Right atrium auricular region (tissue), 2 donors: ENCODE data around the gene ST6GALNAC4. TPM values are rescaled to one million over a fixed set of nuclear protein-coding genes. Genes with fewer than 3 reads are reported as not detected.

ENCODE experiments used
- DNase-seq: peaks from one replicate; pipeline ENCODE4 v3.0.0-alpha.2; 2019; ENCODE audit warnings: low spot score
- H3K27ac ChIP-seq, 2 donors: fragments of 200-600 bp; sonication (generic); 1 replicate in 1 of 2; 2 replicates in 1 of 2; pipeline ENCODE4 v1.5.1; 2016 to 2019
- H3K27me3 ChIP-seq, 2 donors: fragments of 200-600 bp; sonication (generic); one replicate each; pipeline versions ENCODE4 v1.5.1 to v1.6.0; 2017 to 2019
- H3K36me3 ChIP-seq: fragments of 200-600 bp; sonication (generic); one replicate; pipeline ENCODE4 v1.5.1; 2016
- H3K4me1 ChIP-seq, 2 donors: fragments of 200-600 bp; sonication (generic); one replicate each; pipeline versions ENCODE4 v1.5.1 to v1.6.0; 2017 to 2019
- H3K4me3 ChIP-seq, 2 donors: fragments of 200-600 bp; sonication (generic); 1 replicate in 1 of 2; 2 replicates in 1 of 2; pipeline ENCODE4 v1.5.1; 2017 to 2019; ENCODE audit warnings: mild to moderate bottlenecking in 1 of 2, moderate library complexity in 1 of 2
- H3K9me3 ChIP-seq, 2 donors: fragments of 200-600 bp; sonication (generic); one replicate each; pipeline ENCODE4 v1.5.1; 2019
- total RNA-seq, 2 donors: library from RNA; depleted of rRNA; stranded (reverse); fragments of >200 nt; gene quantifications; one replicate each; pipeline ENCODE4 v1.1.0, GENCODE V29; 2016
- TF ChIP-seq, protein P1 (sequence below), 2 donors: fragments of 200-600 bp; sonication (generic); IDR thresholded peaks; one replicate each; pipeline ENCODE4 v1.5.1; 2019; ENCODE audit warnings: antibody characterized with exemption in 2 of 2

The ST6GALNAC4 gene
- total RNA-seq, 2 donors from 2014 or later: 31.7 to 59.0 TPM

DNA sequence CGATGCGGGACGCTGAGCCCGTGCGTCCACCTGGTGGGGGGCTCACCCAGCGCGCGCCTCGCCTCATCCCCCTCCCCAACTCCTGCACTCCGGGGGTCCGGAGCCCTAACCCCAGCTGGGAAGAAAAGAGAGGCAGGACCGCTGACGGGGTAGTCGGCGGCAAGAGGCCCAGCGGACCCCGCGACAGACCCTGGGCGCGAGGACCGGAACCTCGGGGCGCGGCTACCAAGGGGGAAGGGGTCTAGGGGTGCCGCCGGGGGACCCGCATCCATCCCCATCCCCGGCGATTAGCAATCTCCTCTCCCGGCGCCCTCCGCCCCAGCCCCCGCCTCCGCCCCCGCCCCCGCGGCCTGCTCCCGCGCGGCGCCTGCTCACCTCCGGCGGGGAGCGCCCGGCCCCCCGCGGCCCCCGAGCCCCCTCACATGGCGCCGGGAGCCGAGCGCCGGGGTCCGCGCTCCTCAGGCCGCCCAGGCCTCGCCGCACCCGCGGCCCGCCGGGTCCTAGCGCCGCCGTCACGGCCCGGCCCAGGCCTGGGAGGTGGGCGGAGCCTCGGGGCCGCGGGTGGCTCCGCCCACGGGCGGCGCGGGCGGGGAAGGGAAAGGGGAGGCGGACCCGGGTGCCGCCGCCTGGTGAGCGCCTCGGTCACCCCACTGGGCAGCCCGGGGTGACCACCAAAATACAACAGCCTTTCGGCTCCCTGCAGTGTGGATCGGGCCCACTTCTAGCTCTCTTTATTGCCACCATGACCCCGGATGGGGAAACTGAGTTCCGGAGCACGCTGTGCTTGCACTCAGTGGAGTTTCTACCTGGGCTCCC is 17.5 kb downstream of the ST6GALNAC4 start, which contains the start of gene ST6GALNAC6:
Gene ST6GALNAC6 (minus strand): TSS at position 476 of the 816 bp plus-strand sequence. CDS start 1,622 bp downstream, outside the sequence.
- TF ChIP-seq, protein P1, sequence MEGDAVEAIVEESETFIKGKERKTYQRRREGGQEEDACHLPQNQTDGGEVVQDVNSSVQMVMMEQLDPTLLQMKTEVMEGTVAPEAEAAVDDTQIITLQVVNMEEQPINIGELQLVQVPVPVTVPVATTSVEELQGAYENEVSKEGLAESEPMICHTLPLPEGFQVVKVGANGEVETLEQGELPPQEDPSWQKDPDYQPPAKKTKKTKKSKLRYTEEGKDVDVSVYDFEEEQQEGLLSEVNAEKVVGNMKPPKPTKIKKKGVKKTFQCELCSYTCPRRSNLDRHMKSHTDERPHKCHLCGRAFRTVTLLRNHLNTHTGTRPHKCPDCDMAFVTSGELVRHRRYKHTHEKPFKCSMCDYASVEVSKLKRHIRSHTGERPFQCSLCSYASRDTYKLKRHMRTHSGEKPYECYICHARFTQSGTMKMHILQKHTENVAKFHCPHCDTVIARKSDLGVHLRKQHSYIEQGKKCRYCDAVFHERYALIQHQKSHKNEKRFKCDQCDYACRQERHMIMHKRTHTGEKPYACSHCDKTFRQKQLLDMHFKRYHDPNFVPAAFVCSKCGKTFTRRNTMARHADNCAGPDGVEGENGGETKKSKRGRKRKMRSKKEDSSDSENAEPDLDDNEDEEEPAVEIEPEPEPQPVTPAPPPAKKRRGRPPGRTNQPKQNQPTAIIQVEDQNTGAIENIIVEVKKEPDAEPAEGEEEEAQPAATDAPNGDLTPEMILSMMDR (IDR thresholded peaks at IDR 0.05): peak in 1 of 2 donors; percentile 14
- peaks cover 20% of the 10 kb centered on the region for H3K36me3 ChIP-seq
- peak within 1 kb of the TSS; percentile 95 to 96 for H3K27ac ChIP-seq
- peak within 1 kb of the TSS; percentile 95 to 99 for H3K4me3 ChIP-seq
- DNase-seq: no peak
- H3K4me1 ChIP-seq: peaks cover 0 to 50% of the 10 kb centered on the region in 2 donors
- no peaks in the 10 kb centered on the region for H3K9me3 ChIP-seq
- H3K27me3 ChIP-seq: no peaks in the 10 kb centered on the region

DNA sequence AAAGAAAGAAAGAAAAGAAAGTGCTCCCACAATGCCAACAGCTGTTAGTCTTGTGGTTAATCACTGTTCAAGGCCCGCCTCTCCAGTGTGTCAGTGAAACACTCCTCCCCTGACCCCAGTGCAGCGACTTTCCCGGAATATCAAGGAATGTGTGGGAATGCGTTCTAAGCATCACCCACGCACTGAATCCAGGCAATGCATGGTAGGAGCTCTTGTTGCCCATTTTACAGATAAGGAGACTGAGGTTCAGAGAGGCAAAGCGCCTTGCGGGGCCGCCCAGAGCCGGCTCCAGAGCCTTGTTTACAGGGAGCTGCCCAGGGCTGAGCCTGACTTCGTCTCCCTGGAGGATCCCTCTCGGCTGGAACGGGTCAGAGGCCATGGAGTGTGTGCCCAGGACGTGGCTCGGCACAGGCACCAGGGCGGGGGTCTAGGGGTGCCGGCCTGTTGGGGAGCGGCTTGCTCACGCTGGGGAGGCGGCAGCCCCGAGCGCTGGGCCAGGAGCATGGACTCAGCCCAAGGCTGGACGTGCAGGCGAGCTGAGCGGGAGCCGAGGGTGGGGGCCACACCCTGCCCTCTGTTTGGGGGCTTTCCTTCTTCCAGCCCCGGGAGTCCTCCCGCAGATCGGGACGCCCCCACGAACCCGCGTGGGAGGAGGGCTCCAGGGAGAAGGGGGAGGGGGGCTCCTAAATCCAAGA is 18.3 kb downstream of the ST6GALNAC4 start:
- DNase-seq: peak; percentile 80
- H3K4me1 ChIP-seq: peaks cover 0 to 43% of the 10 kb centered on the region in 2 donors
- H3K27ac ChIP-seq: peak overlapping the region; percentile 95 to 96
- no peaks in the 10 kb centered on the region for H3K27me3 ChIP-seq
- peaks cover 28% of the 10 kb centered on the region for H3K36me3 ChIP-seq
- H3K4me3 ChIP-seq: peak overlapping the region; percentile 95 to 99
- peaks cover 0 to under 1% of the 10 kb centered on the region in 2 donors for H3K9me3 ChIP-seq
- TF ChIP-seq, protein P1 (IDR thresholded peaks at IDR 0.05): no peak

DNA sequence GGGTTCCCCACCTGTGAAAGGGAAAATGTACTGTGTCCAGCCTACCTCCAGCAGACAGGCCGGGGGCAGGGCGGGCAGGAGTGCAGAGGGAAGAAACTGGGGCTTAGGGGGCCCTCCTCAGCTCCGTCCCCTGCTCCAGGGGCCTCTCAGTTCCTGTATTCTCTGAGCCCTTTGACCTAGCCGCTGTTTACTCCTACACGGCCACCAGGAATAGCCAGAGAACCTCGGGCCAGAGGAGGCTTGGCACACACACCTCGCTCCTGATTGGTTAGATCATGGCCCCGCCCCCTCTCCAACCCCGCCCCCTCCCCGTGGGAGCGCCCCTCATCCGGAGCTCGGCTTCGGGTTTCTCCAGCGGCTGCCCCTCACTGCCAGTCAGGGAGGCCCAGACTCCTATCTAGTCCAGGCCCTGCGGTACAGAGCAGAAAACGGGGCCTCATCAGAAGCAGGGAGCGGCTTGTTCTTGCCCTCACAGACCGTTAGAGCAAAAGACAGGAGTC is 19.6 kb downstream of the ST6GALNAC4 start:
- H3K9me3 ChIP-seq: peaks cover 0 to 10% of the 10 kb centered on the region in 2 donors
- H3K27me3 ChIP-seq: no peaks in the 10 kb centered on the region
- peaks cover 0 to 37% of the 10 kb centered on the region in 2 donors for H3K4me1 ChIP-seq
- H3K27ac ChIP-seq: peak overlapping the region; percentile 95 to 96
- TF ChIP-seq, protein P1 (IDR thresholded peaks at IDR 0.05): peak in 1 of 2 donors; percentile 13
- H3K4me3 ChIP-seq: peak overlapping the region; percentile 18 to 95
- DNase-seq: peak; percentile 91
- H3K36me3 ChIP-seq: peaks cover 41% of the 10 kb centered on the region

DNA sequence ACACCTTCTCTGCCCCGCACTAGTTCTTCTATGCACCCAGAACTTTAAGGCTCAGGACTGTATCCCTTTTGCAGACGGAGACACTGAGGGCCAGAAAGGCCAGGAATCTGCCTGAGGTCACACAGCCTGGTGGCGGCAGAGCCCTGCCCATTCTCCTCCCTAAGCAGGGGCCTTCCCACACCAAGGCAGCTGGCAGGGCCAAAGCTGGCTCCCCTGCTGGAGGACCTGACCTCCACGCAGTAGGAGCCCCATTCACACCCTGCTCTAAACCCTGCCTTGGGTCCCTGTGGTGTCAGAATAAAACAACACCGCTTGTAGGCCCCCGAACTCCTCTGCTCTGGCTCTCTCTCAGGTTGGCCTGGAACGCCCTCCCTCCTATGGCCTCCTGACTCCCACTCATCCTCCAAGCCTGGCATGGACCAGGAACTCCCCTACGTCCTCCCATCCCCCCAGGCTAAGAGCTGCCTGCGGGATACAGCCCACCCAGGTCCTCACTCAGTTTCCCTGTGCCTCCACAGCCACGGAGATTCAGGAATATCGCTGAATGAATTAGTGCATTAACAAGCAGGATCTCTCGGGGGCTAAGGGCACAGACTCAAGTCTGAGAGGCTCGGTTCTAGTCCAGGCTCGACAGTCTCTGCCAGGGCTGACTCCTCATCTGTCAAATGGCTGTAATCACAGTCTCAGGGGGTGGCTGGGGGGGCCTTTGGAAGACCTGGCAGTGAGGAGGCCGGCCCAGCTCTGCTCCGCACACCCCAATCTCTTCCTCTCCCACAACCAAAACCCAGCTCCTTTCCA is 20.2 kb downstream of the ST6GALNAC4 start:
- H3K27ac ChIP-seq: peak overlapping the region; percentile 95 to 96
- peaks cover 0 to 37% of the 10 kb centered on the region in 2 donors for H3K4me1 ChIP-seq
- peak overlapping the region; percentile 15 to 95 for H3K4me3 ChIP-seq
- DNase-seq: no peak
- TF ChIP-seq, protein P1 (IDR thresholded peaks at IDR 0.05): no peak
- peaks cover 44% of the 10 kb centered on the region for H3K36me3 ChIP-seq
- peaks cover 0 to 10% of the 10 kb centered on the region in 2 donors for H3K9me3 ChIP-seq
- H3K27me3 ChIP-seq: no peaks in the 10 kb centered on the region

DNA sequence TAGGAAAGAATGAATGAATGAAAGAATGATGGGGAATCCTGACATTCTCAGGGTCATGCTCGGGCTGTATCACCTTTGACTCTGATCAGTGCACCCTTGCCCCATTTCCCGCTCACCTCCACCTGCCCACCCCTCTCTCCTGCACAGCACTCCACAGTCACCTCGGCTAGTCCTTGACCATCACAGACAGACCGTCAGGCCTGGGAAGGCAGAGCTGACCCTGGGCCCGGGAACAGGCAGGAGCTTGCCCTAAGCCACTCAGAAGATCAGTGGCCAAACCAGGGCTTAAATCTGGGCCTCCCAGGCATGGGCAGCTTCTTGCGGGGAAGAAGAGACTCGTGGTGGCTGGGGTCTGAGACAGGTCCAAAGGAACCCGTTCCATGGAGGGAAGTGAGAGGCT is 21.0 kb downstream of the ST6GALNAC4 start:
- no peaks in the 10 kb centered on the region for H3K27me3 ChIP-seq
- no peak for DNase-seq
- peaks cover 0 to 10% of the 10 kb centered on the region in 2 donors for H3K9me3 ChIP-seq
- peaks cover 0 to 37% of the 10 kb centered on the region in 2 donors for H3K4me1 ChIP-seq
- TF ChIP-seq, protein P1 (IDR thresholded peaks at IDR 0.05): no peak
- no peak overlapping the region for H3K4me3 ChIP-seq
- no peak overlapping the region for H3K27ac ChIP-seq
- peaks cover 48% of the 10 kb centered on the region for H3K36me3 ChIP-seq
